Mesenchymal stem cell (in vitro differentiated cells and primary cell): ENCODE data around the gene PEX3.

Experiments used
- DNase-seq: peaks from one replicate; pipeline ENCODE4 v3.0.0-alpha.2; 2013
- H2AFZ ChIP-seq: one replicate; pipeline ENCODE4 v1.6.1; 2013; ENCODE audit warnings: low read depth, mild to moderate bottlenecking, control low read depth, inconsistent platforms, low read length, moderate library complexity
- H2AK5ac ChIP-seq: 2 replicates; pipeline ENCODE4 v1.6.1; 2013; ENCODE audit warnings: low read length, moderate library complexity, mild to moderate bottlenecking, inconsistent platforms; ENCODE audit not compliant: severe bottlenecking
- H2BK120ac ChIP-seq: one replicate; pipeline ENCODE4 v1.6.1; 2013; ENCODE audit warnings: low read depth, mild to moderate bottlenecking, inconsistent platforms, low read length, moderate library complexity
- H2BK12ac ChIP-seq, 2 experiments: one replicate each; pipeline ENCODE4 v1.6.1; 2013; ENCODE audit warnings: inconsistent platforms in 2 of 2, low read length in 2 of 2, mild to moderate bottlenecking in 2 of 2, moderate library complexity in 2 of 2, control low read depth in 1 of 2
- H2BK15ac ChIP-seq: one replicate; pipeline ENCODE4 v1.6.1; 2013; ENCODE audit warnings: mild to moderate bottlenecking, low read depth, inconsistent platforms; ENCODE audit not compliant: poor library complexity, severe bottlenecking
- H2BK5ac ChIP-seq: 2 replicates; pipeline ENCODE4 v1.6.1; 2013; ENCODE audit warnings: low read depth, mild to moderate bottlenecking, low read length, control low read depth, inconsistent platforms; ENCODE audit not compliant: poor library complexity, severe bottlenecking
- H3K14ac ChIP-seq, 2 experiments: one replicate each; pipeline ENCODE4 v1.6.1; 2013; ENCODE audit warnings: inconsistent platforms in 2 of 2, low read length in 2 of 2, control low read depth in 1 of 2, mild to moderate bottlenecking in 1 of 2, moderate library complexity in 1 of 2
- H3K18ac ChIP-seq, 2 experiments: one replicate each; pipeline ENCODE4 v1.6.1; 2013; ENCODE audit warnings: inconsistent platforms in 2 of 2, low read length in 2 of 2, control low read depth in 1 of 2, low read depth in 1 of 2, mild to moderate bottlenecking in 1 of 2
- H3K23ac ChIP-seq, 2 experiments: one replicate each; pipeline ENCODE4 v1.6.1; 2013; ENCODE audit warnings: inconsistent platforms in 2 of 2, low read length in 2 of 2, mild to moderate bottlenecking in 2 of 2, moderate library complexity in 2 of 2, control low read depth in 1 of 2
- H3K27ac ChIP-seq: 2 replicates; pipeline ENCODE4 v1.5.1; 2013; ENCODE audit warnings: mild to moderate bottlenecking, moderate library complexity, low read length, control low read depth, inconsistent platforms; ENCODE audit not compliant: poor library complexity, severe bottlenecking
- H3K27me3 ChIP-seq, 2 experiments: 2 replicates each; pipeline versions ENCODE4 v1.6.1 to v1.7.0; 2013; ENCODE audit warnings: low read length in 2 of 2, mild to moderate bottlenecking in 2 of 2, moderate library complexity in 2 of 2, control low read depth in 1 of 2, inconsistent platforms in 1 of 2; ENCODE audit not compliant: control insufficient read depth in 1 of 2, insufficient read depth in 1 of 2
- H3K36me3 ChIP-seq, 2 experiments: 2 replicates each; pipeline versions ENCODE4 v1.6.1 to v1.7.0; 2013; ENCODE audit warnings: low read length in 2 of 2, control low read depth in 1 of 2, inconsistent platforms in 1 of 2, low read depth in 1 of 2, mild to moderate bottlenecking in 1 of 2; ENCODE audit not compliant: insufficient read depth in 2 of 2, control insufficient read depth in 1 of 2
- H3K4ac ChIP-seq, 2 experiments: one replicate each; pipeline ENCODE4 v1.6.1; 2013; ENCODE audit warnings: inconsistent platforms in 2 of 2, low read length in 2 of 2, mild to moderate bottlenecking in 2 of 2, moderate library complexity in 2 of 2, control low read depth in 1 of 2, low read depth in 1 of 2
- H3K4me1 ChIP-seq: 2 replicates; pipeline ENCODE4 v1.6.1; 2013; ENCODE audit warnings: low read depth, low read length, control low read depth; ENCODE audit not compliant: control insufficient read depth, insufficient read depth
- H3K4me2 ChIP-seq: 2 replicates; pipeline ENCODE4 v1.6.1; 2013; ENCODE audit warnings: low read length, mild to moderate bottlenecking, inconsistent platforms; ENCODE audit not compliant: poor library complexity, severe bottlenecking
- H3K4me3 ChIP-seq, 2 experiments: 2 replicates each; pipeline versions ENCODE4 v1.5.1 to v1.7.0; 2013; ENCODE audit warnings: low read length in 2 of 2, mild to moderate bottlenecking in 2 of 2, control low read depth in 1 of 2, low read depth in 1 of 2; ENCODE audit not compliant: insufficient read depth in 1 of 2
- H3K79me1 ChIP-seq: replicated peaks from 2 replicates; pipeline ENCODE4 v1.6.1; 2013; ENCODE audit warnings: mild to moderate bottlenecking, control low read depth, low read length, inconsistent platforms; ENCODE audit not compliant: poor library complexity, severe bottlenecking
- H3K9ac ChIP-seq: 2 replicates; pipeline ENCODE4 v1.7.0; 2013; ENCODE audit warnings: mild to moderate bottlenecking, low read length, moderate library complexity
- H3K9me3 ChIP-seq: 2 replicates; pipeline ENCODE4 v1.7.0; 2013; ENCODE audit warnings: mild to moderate bottlenecking, low read length; ENCODE audit not compliant: control insufficient read depth
- H4K8ac ChIP-seq: one replicate; pipeline ENCODE4 v1.6.1; 2013; ENCODE audit warnings: inconsistent platforms, mild to moderate bottlenecking, low read length, moderate library complexity
- H4K91ac ChIP-seq: one replicate; pipeline ENCODE4 v1.6.1; 2013; ENCODE audit warnings: mild to moderate bottlenecking, low read length, inconsistent platforms
- WGBS: methylation state at CpG from one replicate; pipeline ENCODE4 v1.1.7; 2013; ENCODE audit warnings: mixed read lengths; 5-methylcytosine and 5-hydroxymethylcytosine counted together

Gene PEX3

GRCh38 chr6:143522039-143522600 lies 71.5 kb downstream of the PEX3 start:
- Histone ChIP-seq H2BK15ac (no peak overlapping the region), H3K4ac (no peak overlapping the region)

GRCh38 chr6:143525356-143525755 lies 74.8 kb downstream of the PEX3 start:
- Histone ChIP-seq H3K4me1 (peaks cover 1% of the 10 kb centered on the region), H4K8ac (no peak overlapping the region), H2BK120ac (no peak overlapping the region), H2BK12ac (no peak overlapping the region), H3K36me3 (no peaks in the 10 kb centered on the region), H2BK5ac (no peak overlapping the region), H3K4me3 (no peak overlapping the region), H3K9me3 (no peaks in the 10 kb centered on the region), H3K18ac (no peak overlapping the region), H2AFZ (no peak overlapping the region), H3K27ac (no peak overlapping the region), H3K4ac (no peak overlapping the region), H3K79me1 (no peaks in the 10 kb centered on the region), H2AK5ac (no peak overlapping the region), H3K14ac (no peak overlapping the region), H4K91ac (no peak overlapping the region), H3K27me3 (no peaks in the 10 kb centered on the region), H2BK15ac (no peak overlapping the region), H3K9ac (no peak overlapping the region), H3K23ac (no peak overlapping the region), H3K4me2 (no peak overlapping the region)
- WGBS: 100% methylated on average over 1 of the region's 1 CpG
- no peak for DNase-seq

More at GRCh38 chr6:143522039-143522600, 71.5 kb downstream of the PEX3 start:
- Histone ChIP-seq H2AK5ac (no peak overlapping the region), H3K18ac (no peak overlapping the region), H2BK12ac (no peak overlapping the region), H3K27ac (no peak overlapping the region), H3K4me2 (no peak overlapping the region), H3K4me3 (no peak overlapping the region), H3K23ac (no peak overlapping the region), H4K8ac (no peak overlapping the region), H3K9me3 (no peaks in the 10 kb centered on the region), H4K91ac (no peak overlapping the region), H3K9ac (no peak overlapping the region), H2BK5ac (no peak overlapping the region), H2BK120ac (no peak overlapping the region), H3K36me3 (no peaks in the 10 kb centered on the region), H3K4me1 (peaks cover 3% of the 10 kb centered on the region), H3K14ac (no peak overlapping the region), H2AFZ (no peak overlapping the region), H3K27me3 (peaks cover 0 to 4% of the 10 kb centered on the region in 2 experiments), H3K79me1 (no peaks in the 10 kb centered on the region)
- no peak for DNase-seq
- 84% methylated on average over 8 of the region's 8 CpGs for WGBS

- Histone ChIP-seq H3K9ac (no peak overlapping the region), H3K27ac (no peak overlapping the region), H3K23ac (no peak overlapping the region), H3K14ac (no peak overlapping the region), H3K79me1 (no peaks in the 10 kb centered on the region), H2BK15ac (no peak overlapping the region), H3K36me3 (no peaks in the 10 kb centered on the region), H2BK12ac (no peak overlapping the region), H3K18ac (no peak overlapping the region), H2BK120ac (no peak overlapping the region), H3K4me1 (no peaks in the 10 kb centered on the region), H3K27me3 (no peaks in the 10 kb centered on the region), H2AK5ac (no peak overlapping the region), H3K4me3 (no peak overlapping the region), H2BK5ac (no peak overlapping the region), H3K9me3 (no peaks in the 10 kb centered on the region), H4K8ac (no peak overlapping the region), H3K4ac (no peak overlapping the region), H2AFZ (no peak overlapping the region), H4K91ac (no peak overlapping the region), H3K4me2 (no peak overlapping the region)
- DNase-seq: no peak
- 78% methylated on average over 1 of the region's 1 CpG for WGBS
Measured at GRCh38 chr6:143527677-143528076, 77.1 kb downstream of the PEX3 start.

GRCh38 chr6:143528164-143528811 lies 77.7 kb downstream of the PEX3 start:
- H3K27ac ChIP-seq: no peak overlapping the region
- H3K4ac ChIP-seq: no peak overlapping the region
- H3K23ac ChIP-seq: no peak overlapping the region
- no peak overlapping the region for H3K9ac ChIP-seq
- no peak overlapping the region for H4K8ac ChIP-seq
- H3K27me3 ChIP-seq: peaks cover 0 to 4% of the 10 kb centered on the region in 2 experiments
- H2BK15ac ChIP-seq: no peak overlapping the region
- no peaks in the 10 kb centered on the region for H3K79me1 ChIP-seq
- DNase-seq: no peak
- no peak overlapping the region for H3K4me2 ChIP-seq
- 81% methylated on average over 5 of the region's 7 CpGs for WGBS
- H3K14ac ChIP-seq: no peak overlapping the region
- H2BK5ac ChIP-seq: no peak overlapping the region
- H3K4me3 ChIP-seq: no peak overlapping the region
- H3K9me3 ChIP-seq: no peaks in the 10 kb centered on the region
- no peaks in the 10 kb centered on the region for H3K4me1 ChIP-seq
- no peak overlapping the region for H2AK5ac ChIP-seq
- no peaks in the 10 kb centered on the region for H3K36me3 ChIP-seq
- H2BK12ac ChIP-seq: no peak overlapping the region
- H3K18ac ChIP-seq: no peak overlapping the region
- H2AFZ ChIP-seq: no peak overlapping the region
- H2BK120ac ChIP-seq: no peak overlapping the region
- H4K91ac ChIP-seq: no peak overlapping the region
